Mesothelial cell of epicardium (in vitro differentiated cells): ENCODE data around the gene BTBD10. TPM values are rescaled to one million over a fixed set of nuclear protein-coding genes. Genes with fewer than 3 reads are reported as not detected.
A peak's percentile ranks its signal among the peaks of the same experiment; 100 is the strongest.

Experiments used
- DNase-seq, 2 experiments: peaks; one replicate each; pipeline ENCODE4 v3.0.0; 2021; ENCODE audit warnings: low spot score in 2 of 2; ENCODE audit not compliant: unreplicated experiment in 2 of 2
- H3K27ac Mint-ChIP-seq: 2 replicates; pipeline ENCODE4 v1.8.0; 2021; ENCODE audit warnings: mixed read lengths
- H3K27me3 Mint-ChIP-seq: 2 replicates; pipeline ENCODE4 v1.8.0; 2021; ENCODE audit warnings: low read depth, mixed read lengths
- H3K36me3 Mint-ChIP-seq: 2 replicates; pipeline ENCODE4 v1.8.0; 2021; ENCODE audit warnings: mixed read lengths
- H3K4me1 Mint-ChIP-seq: 2 replicates; pipeline ENCODE4 v1.8.0; 2021; ENCODE audit warnings: mixed read lengths
- H3K4me3 Mint-ChIP-seq: 2 replicates; pipeline ENCODE4 v1.8.0; 2021; ENCODE audit warnings: mild to moderate bottlenecking, moderate library complexity, mixed read lengths
- H3K9me3 Mint-ChIP-seq: 2 replicates; pipeline ENCODE4 v1.8.0; 2021; ENCODE audit warnings: mixed read lengths
- CTCF ChIP-seq: fragments of 200-600 bp; sonication (generic); IDR thresholded peaks from one replicate; pipeline ENCODE4 v1.5.0; 2021; ENCODE audit warnings: antibody characterized with exemption; ENCODE audit not compliant: unreplicated experiment
- total RNA-seq: library from RNA; stranded (reverse); gene quantifications from 3 replicates; pipeline ENCODE4 v1.2.1, GENCODE V29; 2021

The BTBD10 gene
- total RNA-seq, 1 donor from 2014 or later: 22.6 TPM

- TF ChIP-seq CTCF: no peak
- Mint-ChIP-seq H3K36me3 (no peaks in the 10 kb centered on the region), H3K4me3 (peak overlapping the region; percentile 56), H3K9me3 (peaks cover 10% of the 10 kb centered on the region), H3K4me1 (no peaks in the 10 kb centered on the region), H3K27me3 (peaks cover 1% of the 10 kb centered on the region), H3K27ac (no peak overlapping the region)
- no peak for DNase-seq
These were observed 24.6 kb upstream of the BTBD10 start for GRCh38 chr11:13487661-13488030.

- H3K4me3 Mint-ChIP-seq: peak overlapping the region; percentile 56
- no peak overlapping the region for H3K27ac Mint-ChIP-seq
These were observed 24.1 kb upstream of the BTBD10 start for GRCh38 chr11:13486926-13487660.

GRCh38 chr11:13480198-13480597 lies 17.2 kb upstream of the BTBD10 start:
- no peaks in the 10 kb centered on the region for H3K36me3 Mint-ChIP-seq
- no peak for DNase-seq
- H3K27ac Mint-ChIP-seq: no peak overlapping the region
- H3K4me1 Mint-ChIP-seq: no peaks in the 10 kb centered on the region
- H3K9me3 Mint-ChIP-seq: peaks cover 21% of the 10 kb centered on the region
- H3K4me3 Mint-ChIP-seq: no peak overlapping the region
- TF ChIP-seq CTCF: no peak
- peaks cover 9% of the 10 kb centered on the region for H3K27me3 Mint-ChIP-seq

More at GRCh38 chr11:13486926-13487660, 24.1 kb upstream of the BTBD10 start:
- no peak for TF ChIP-seq CTCF
- H3K27me3 Mint-ChIP-seq: peaks cover 5% of the 10 kb centered on the region
- no peaks in the 10 kb centered on the region for H3K4me1 Mint-ChIP-seq
- no peaks in the 10 kb centered on the region for H3K36me3 Mint-ChIP-seq
- peak in 1 of 2 experiments; percentile 48 for DNase-seq
- peaks cover 12% of the 10 kb centered on the region for H3K9me3 Mint-ChIP-seq

DNA sequence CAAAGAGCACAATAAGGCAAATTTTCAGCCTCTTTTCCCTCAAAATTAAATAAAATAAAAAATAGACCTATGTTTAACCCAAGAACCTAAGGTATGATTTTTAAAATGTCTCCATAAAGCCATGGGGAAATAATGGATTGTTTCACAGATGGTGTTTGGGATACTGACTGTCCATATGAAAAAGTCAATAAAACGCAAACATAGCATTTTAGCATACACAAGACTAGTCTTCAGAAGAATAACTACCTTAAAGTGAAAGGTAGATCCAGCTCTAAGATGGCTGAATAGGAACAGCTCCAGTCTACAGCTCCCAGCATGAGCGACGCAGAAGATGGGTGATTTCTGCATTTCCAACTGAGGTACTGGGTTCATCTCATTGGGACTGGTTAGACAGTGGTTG lies 16.7 kb upstream of the BTBD10 start:
- no peaks in the 10 kb centered on the region for H3K36me3 Mint-ChIP-seq
- no peak for DNase-seq
- H3K27me3 Mint-ChIP-seq: peaks cover 9% of the 10 kb centered on the region
- H3K4me1 Mint-ChIP-seq: no peaks in the 10 kb centered on the region
- peaks cover 21% of the 10 kb centered on the region for H3K9me3 Mint-ChIP-seq
- no peak for TF ChIP-seq CTCF
- no peak overlapping the region for H3K4me3 Mint-ChIP-seq
- H3K27ac Mint-ChIP-seq: no peak overlapping the region

GRCh38 chr11:13475091-13475490 lies 12.1 kb upstream of the BTBD10 start:
- TF ChIP-seq CTCF: no peak
- Mint-ChIP-seq H3K4me1 (no peaks in the 10 kb centered on the region), H3K9me3 (peaks cover 6% of the 10 kb centered on the region), H3K27me3 (peaks cover 5% of the 10 kb centered on the region), H3K36me3 (no peaks in the 10 kb centered on the region), H3K4me3 (no peak overlapping the region), H3K27ac (no peak overlapping the region)
- DNase-seq: no peak
